NT2/D1 (cell line): Measurements from ENCODE around the gene HOXC4.

Experiments used
- DNase-seq: peaks from one replicate; pipeline ENCODE4 v3.0.0-alpha.2; 2011; ENCODE audit warnings: low read depth, low spot score
- H3K27me3 ChIP-seq: 2 replicates; pipeline ENCODE4 v1.6.0; 2011; ENCODE audit warnings: mild to moderate bottlenecking; ENCODE audit not compliant: insufficient read length, insufficient read depth
- H3K36me3 ChIP-seq: 2 replicates; pipeline ENCODE4 v1.6.1; 2011; ENCODE audit warnings: mild to moderate bottlenecking, low read length, mixed read lengths; ENCODE audit not compliant: insufficient read depth, insufficient read length
- H3K4me1 ChIP-seq: 2 replicates; pipeline ENCODE4 v1.5.1; 2011; ENCODE audit not compliant: insufficient read depth, insufficient read length
- H3K4me3 ChIP-seq: 2 replicates; pipeline ENCODE4 v1.5.1; 2011; ENCODE audit warnings: low read depth; ENCODE audit not compliant: insufficient read length
- H3K9ac ChIP-seq: 2 replicates; pipeline ENCODE4 v1.6.0; 2011; ENCODE audit warnings: low read depth; ENCODE audit not compliant: insufficient read length
- H3K9me3 ChIP-seq: 2 replicates; pipeline ENCODE4 v1.5.1; 2011; ENCODE audit warnings: mild to moderate bottlenecking, low read length; ENCODE audit not compliant: insufficient read depth
- SUZ12 ChIP-seq: IDR thresholded peaks from 2 replicates; pipeline ENCODE4 v1.6.1; 2011; ENCODE audit not compliant: insufficient read length, insufficient read depth; ENCODE audit errors: extremely low read depth
- YY1 ChIP-seq: IDR thresholded peaks from 2 replicates; pipeline ENCODE4 v1.6.1; 2011; ENCODE audit not compliant: insufficient read length, insufficient read depth
- ZNF274 ChIP-seq: IDR thresholded peaks from 2 replicates; pipeline ENCODE4 v1.6.1; 2011; ENCODE audit warnings: mild to moderate bottlenecking, low read depth, low read length

HOXC4 gene

DNA sequence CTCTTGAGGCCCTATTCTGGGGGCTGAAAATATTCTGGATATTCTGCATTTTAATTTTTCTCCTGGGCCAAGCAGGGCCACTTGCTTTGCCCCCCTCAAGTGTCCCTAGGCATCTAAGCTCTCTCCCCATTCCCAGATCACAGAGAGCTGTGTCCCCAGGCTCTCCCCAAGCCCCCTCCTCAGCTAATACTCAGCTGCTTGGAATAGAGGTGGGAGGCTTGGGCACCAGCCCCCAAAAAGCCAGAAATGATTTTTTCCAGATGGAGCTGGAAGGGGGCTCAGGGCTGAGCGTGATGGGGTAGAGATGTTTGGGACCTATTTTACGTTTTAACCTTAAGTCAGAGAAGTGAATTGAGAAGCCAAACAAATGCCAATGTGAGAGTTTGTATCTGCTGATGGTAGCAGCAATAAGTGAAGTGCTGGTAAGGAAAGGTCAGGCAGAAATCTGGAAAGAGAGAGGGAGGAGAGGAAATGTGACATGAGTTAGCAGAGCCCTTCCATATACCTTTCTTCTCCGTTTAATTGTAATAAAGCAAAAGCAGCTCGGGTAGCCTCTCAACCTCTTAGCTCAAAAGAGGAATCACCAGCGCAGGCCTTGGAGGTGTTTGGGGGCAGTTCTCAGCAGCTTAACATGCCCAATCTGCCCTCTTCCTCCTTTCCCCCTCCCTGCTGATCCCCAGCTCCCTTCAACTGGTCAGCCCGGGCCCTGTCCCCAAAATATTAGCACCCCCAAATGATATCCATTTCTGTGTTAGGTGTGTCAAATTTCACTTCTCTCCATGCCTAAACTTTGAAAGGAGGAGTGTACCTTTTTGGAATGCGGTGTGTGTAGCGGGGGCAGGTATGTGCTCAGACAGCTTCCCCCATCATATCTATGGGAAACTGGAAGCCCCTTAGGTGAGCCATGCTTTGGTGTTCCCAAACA, 30.4 kb upstream of the HOXC4 start:
- H3K4me1 ChIP-seq, result peaks cover 9% of the 10 kb centered on the region
- no peak overlapping the region for H3K4me3 ChIP-seq
- no peak overlapping the region for H3K9ac ChIP-seq
- no peaks in the 10 kb centered on the region for H3K9me3 ChIP-seq
- no peaks in the 10 kb centered on the region for H3K36me3 ChIP-seq
- TF ChIP-seq SUZ12 (no peak), ZNF274 (no peak), YY1 (no peak)
- DNase-seq, result no peak
- H3K27me3 ChIP-seq, result peaks cover 99% of the 10 kb centered on the region

DNA sequence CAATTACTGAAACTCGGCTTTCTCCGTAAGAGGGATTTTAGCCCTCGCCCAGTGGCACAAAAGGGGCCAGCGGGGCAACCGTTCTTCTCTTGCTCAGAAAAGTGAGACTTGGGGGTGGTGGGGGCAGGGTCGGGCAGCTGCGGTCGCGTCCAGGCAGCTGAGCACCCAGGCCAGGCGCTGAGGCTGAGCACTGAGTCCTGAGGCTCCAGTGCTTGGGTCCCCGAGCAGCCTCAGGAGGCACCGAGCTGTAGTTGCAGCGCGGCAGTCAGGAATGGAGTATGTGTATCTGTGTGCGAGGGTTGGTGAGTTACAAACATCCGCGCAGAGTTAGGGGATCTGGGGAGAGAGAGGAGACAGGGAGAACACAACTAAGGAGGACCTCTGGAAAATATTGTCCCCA, 29.5 kb upstream of the HOXC4 start:
- H3K9me3 ChIP-seq, result no peaks in the 10 kb centered on the region
- no peaks in the 10 kb centered on the region for H3K36me3 ChIP-seq
- H3K4me1 ChIP-seq, result peaks cover 5% of the 10 kb centered on the region
- no peak overlapping the region for H3K9ac ChIP-seq
- no peak for DNase-seq
- H3K4me3 ChIP-seq, result no peak overlapping the region
- H3K27me3 ChIP-seq, result peaks cover 100% of the 10 kb centered on the region
- no peak for TF ChIP-seq ZNF274
- peak; percentile 94 for TF ChIP-seq SUZ12

- peaks cover 8% of the 10 kb centered on the region for H3K4me1 ChIP-seq
- no peaks in the 10 kb centered on the region for H3K36me3 ChIP-seq
- TF ChIP-seq SUZ12 (peak; percentile 52), YY1 (no peak)
- no peak overlapping the region for H3K9ac ChIP-seq
- no peak overlapping the region for H3K4me3 ChIP-seq
- DNase-seq, result no peak
- peaks cover 100% of the 10 kb centered on the region for H3K27me3 ChIP-seq
- no peaks in the 10 kb centered on the region for H3K9me3 ChIP-seq
These were observed 28.9 kb upstream of the HOXC4 start for GRCh38 chr12:54024581-54025305.

GRCh38 chr12:54025499-54026405, 27.9 kb upstream of the HOXC4 start:
- Histone ChIP-seq H3K36me3 (no peaks in the 10 kb centered on the region), H3K9ac (no peak overlapping the region), H3K9me3 (no peaks in the 10 kb centered on the region), H3K4me1 (peaks cover 8% of the 10 kb centered on the region), H3K27me3 (peaks cover 100% of the 10 kb centered on the region), H3K4me3 (no peak overlapping the region)
- TF ChIP-seq ZNF274 (no peak), YY1 (no peak), SUZ12 (no peak)
- no peak for DNase-seq

DNA sequence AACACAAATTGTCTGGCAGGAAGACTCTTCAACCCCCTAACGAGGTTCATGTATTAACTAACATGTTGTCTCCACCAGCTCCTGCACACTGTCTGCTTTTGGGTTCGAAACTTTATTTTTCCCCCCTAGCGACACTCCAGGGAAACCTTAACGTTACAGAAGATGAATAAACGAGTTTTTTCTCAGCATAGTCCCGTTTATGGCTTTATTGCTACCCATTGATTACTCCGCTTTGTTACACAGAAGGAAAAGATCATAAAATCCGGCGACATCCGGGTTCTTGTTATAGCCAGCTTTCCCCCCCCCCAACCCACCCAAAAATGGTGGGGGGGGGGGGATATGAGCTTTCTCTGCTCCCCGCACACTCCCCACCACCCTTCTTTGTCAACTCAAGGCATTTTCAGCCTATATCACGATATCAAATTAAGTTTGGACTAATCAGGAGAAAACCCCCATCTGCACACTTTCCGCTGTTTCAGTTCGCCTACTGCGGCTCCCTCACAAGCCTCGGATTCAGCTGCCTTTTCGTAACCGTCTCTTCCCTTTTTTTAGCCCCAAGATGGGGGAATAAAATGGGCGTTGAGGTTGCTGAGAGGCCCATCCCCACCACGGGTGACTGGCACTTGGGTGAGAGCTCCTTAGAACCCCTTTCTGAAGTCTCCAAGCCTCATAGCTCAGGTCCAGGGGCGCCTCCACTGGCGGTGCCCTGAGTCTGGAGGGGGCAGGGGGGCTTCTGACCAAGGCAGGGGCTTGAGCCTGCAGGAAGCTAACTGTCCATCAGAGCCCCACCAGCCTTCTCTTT, 26.8 kb upstream of the HOXC4 start:
- Histone ChIP-seq H3K27me3 (peaks cover 100% of the 10 kb centered on the region), H3K4me1 (peaks cover 10% of the 10 kb centered on the region), H3K9ac (no peak overlapping the region), H3K36me3 (no peaks in the 10 kb centered on the region), H3K4me3 (no peak overlapping the region), H3K9me3 (no peaks in the 10 kb centered on the region)
- TF ChIP-seq YY1, result no peak
- TF ChIP-seq ZNF274, result no peak
- TF ChIP-seq SUZ12, result no peak
- no peak for DNase-seq

- DNase-seq, result no peak
- peaks cover 100% of the 10 kb centered on the region for H3K27me3 ChIP-seq
- no peak for TF ChIP-seq ZNF274
- no peak for TF ChIP-seq SUZ12
- TF ChIP-seq YY1, result no peak
- no peak overlapping the region for H3K9ac ChIP-seq
- no peaks in the 10 kb centered on the region for H3K9me3 ChIP-seq
- no peaks in the 10 kb centered on the region for H3K36me3 ChIP-seq
- H3K4me1 ChIP-seq, result peaks cover 9% of the 10 kb centered on the region
- H3K4me3 ChIP-seq, result no peak overlapping the region
These were observed 26.2 kb upstream of the HOXC4 start for GRCh38 chr12:54027442-54027786.
